WERI-Rb-1 (cell line): ENCODE data around the gene ZNF609.

Source experiments
- DNase-seq: peaks from one replicate; pipeline ENCODE4 v3.0.0-alpha.2; 2020
- H3K27ac ChIP-seq: fragments of 250-450 bp; sonication (Bioruptor Pico); 2 replicates; pipeline ENCODE4 v1.5.1; 2020; ENCODE audit warnings: mild to moderate bottlenecking, moderate library complexity
- H3K27me3 ChIP-seq: fragments of 250-450 bp; sonication (Bioruptor Pico); 2 replicates; pipeline ENCODE4 v1.5.1; 2021; ENCODE audit warnings: mild to moderate bottlenecking, low read depth, moderate library complexity; ENCODE audit not compliant: insufficient read depth, severe bottlenecking
- H3K36me3 ChIP-seq: fragments of 250-450 bp; sonication (Bioruptor Pico); 2 replicates; pipeline ENCODE4 v1.5.1; 2020; ENCODE audit warnings: mild to moderate bottlenecking, moderate library complexity
- H3K4me3 ChIP-seq: 2 replicates; pipeline ENCODE4 v1.5.1; 2011; ENCODE audit warnings: low read depth, mild to moderate bottlenecking, control low read depth, low read length
- H3K9me3 ChIP-seq: fragments of 250-450 bp; sonication (Bioruptor Pico); 2 replicates; pipeline ENCODE4 v1.5.1; 2021; ENCODE audit warnings: mild to moderate bottlenecking, moderate library complexity; ENCODE audit not compliant: severe bottlenecking
- CTCF ChIP-seq: IDR thresholded peaks from 2 replicates; pipeline ENCODE4 v1.5.1; 2011; ENCODE audit warnings: low read depth, mild to moderate bottlenecking, control low read depth, inconsistent platforms, low read length

ZNF609 gene

GRCh38 chr15:64572856-64573255 is 112.5 kb downstream of the ZNF609 start:
- H3K4me3 ChIP-seq = no peak overlapping the region
- peaks cover 2% of the 10 kb centered on the region; the same call in 1 of the 2 replicates for H3K36me3 ChIP-seq
- no peak for DNase-seq
- H3K9me3 ChIP-seq = no peaks in the 10 kb centered on the region
- no peak for TF ChIP-seq CTCF
- H3K27me3 ChIP-seq = no peaks in the 10 kb centered on the region
- no peak overlapping the region for H3K27ac ChIP-seq

- Histone ChIP-seq H3K4me3 (no peak overlapping the region), H3K27ac (peak overlapping the region; percentile 54), H3K9me3 (no peaks in the 10 kb centered on the region), H3K36me3 (peaks cover 2% of the 10 kb centered on the region; the same call in 1 of the 2 replicates), H3K27me3 (no peaks in the 10 kb centered on the region)
- TF ChIP-seq CTCF = no peak
- peak; percentile 69 for DNase-seq
These were observed 114.1 kb downstream of the ZNF609 start for GRCh38 chr15:64574301-64575017.

- no peak for DNase-seq
- peaks cover 2% of the 10 kb centered on the region for H3K36me3 ChIP-seq
- no peak overlapping the region for H3K27ac ChIP-seq
- H3K27me3 ChIP-seq = no peaks in the 10 kb centered on the region
- peaks cover 6% of the 10 kb centered on the region for H3K9me3 ChIP-seq
- TF ChIP-seq CTCF = no peak
- H3K4me3 ChIP-seq = no peak overlapping the region
These were observed 120.5 kb downstream of the ZNF609 start for GRCh38 chr15:64580696-64581407.

GRCh38 chr15:64581408-64581761 is 121.0 kb downstream of the ZNF609 start:
- H3K36me3 ChIP-seq = peaks cover 2% of the 10 kb centered on the region
- no peak overlapping the region for H3K4me3 ChIP-seq
- no peak for TF ChIP-seq CTCF
- H3K27ac ChIP-seq = no peak overlapping the region
- H3K9me3 ChIP-seq = peaks cover 6% of the 10 kb centered on the region
- no peaks in the 10 kb centered on the region for H3K27me3 ChIP-seq
- DNase-seq = no peak

GRCh38 chr15:64582202-64582601 is 121.8 kb downstream of the ZNF609 start:
- H3K4me3 ChIP-seq = no peak overlapping the region
- DNase-seq = no peak
- H3K27ac ChIP-seq = no peak overlapping the region
- H3K9me3 ChIP-seq = peaks cover 6% of the 10 kb centered on the region
- H3K27me3 ChIP-seq = no peaks in the 10 kb centered on the region
- peaks cover 2% of the 10 kb centered on the region for H3K36me3 ChIP-seq
- no peak for TF ChIP-seq CTCF
